Measurements from ENCODE around the gene RASA3.

GRCh38 chr13:114027826-114028225 lies 104.6 kb downstream of the RASA3 start:
- no peak for TF ChIP-seq CTCF (conservative IDR thresholded peaks at IDR 0.05; ENCODE audit: low read depth, low read length)
- TF ChIP-seq RCOR1 (IDR thresholded peaks at IDR 0.05; ENCODE audit: insufficient replicate concordance, low read length) = no peak
- no peak for TF ChIP-seq POLR2A (IDR thresholded peaks at IDR 0.05; ENCODE audit: low read depth, low read length)
- TF ChIP-seq USF2 (IDR thresholded peaks at IDR 0.05; ENCODE audit: low read depth, low read length) = no peak
- no peak for TF ChIP-seq NFE2L2 (IDR thresholded peaks at IDR 0.05; ENCODE audit: low read depth, low read length)

Measured in IMR-90 (cell line).